NCI-H82 (cell line): ENCODE results near the gene PLOD3.

Source experiments
- DNase-seq: peaks from one replicate; lab custom pipeline; 2025; lab: John Stamatoyannopoulos, UW

The PLOD3 gene

DNA sequence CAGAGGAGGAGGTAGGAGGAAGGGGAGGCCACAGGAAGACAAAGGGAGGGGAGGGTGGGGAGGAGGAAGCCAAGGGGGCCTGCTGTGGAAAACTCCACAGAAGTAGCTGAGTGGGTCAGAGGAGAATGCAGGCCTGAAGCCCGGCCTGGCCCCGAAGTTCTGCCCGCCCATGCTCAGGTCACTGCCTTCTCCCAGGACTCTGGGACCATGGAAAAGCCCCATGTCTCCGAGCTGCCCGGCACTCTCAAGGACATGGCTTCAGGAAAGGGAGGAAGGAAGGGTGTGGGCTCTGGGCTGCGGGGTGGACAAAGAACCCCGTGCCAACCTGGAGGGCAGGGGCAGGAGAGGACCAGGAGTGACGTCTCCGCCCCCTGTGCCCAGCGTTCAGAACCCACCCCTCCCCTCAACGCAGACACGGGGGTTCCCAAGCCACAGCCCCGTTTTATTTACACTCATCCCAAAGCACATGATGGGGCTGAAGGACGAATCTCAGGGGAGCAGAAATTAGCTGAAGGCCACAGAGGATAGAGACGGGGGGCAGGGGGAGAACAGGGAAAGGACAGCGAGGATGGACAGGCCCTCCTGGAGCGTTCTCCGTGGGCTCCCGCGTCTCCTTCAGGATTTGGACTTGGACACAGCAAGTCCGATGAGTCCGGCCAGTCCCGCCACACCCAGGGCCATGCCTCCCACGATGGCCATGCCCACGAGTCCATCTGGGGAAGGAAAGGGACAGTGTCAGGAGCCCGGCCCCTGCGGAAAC lies 22.0 kb upstream of the PLOD3 start:
- DNase-seq = no peak

DNA sequence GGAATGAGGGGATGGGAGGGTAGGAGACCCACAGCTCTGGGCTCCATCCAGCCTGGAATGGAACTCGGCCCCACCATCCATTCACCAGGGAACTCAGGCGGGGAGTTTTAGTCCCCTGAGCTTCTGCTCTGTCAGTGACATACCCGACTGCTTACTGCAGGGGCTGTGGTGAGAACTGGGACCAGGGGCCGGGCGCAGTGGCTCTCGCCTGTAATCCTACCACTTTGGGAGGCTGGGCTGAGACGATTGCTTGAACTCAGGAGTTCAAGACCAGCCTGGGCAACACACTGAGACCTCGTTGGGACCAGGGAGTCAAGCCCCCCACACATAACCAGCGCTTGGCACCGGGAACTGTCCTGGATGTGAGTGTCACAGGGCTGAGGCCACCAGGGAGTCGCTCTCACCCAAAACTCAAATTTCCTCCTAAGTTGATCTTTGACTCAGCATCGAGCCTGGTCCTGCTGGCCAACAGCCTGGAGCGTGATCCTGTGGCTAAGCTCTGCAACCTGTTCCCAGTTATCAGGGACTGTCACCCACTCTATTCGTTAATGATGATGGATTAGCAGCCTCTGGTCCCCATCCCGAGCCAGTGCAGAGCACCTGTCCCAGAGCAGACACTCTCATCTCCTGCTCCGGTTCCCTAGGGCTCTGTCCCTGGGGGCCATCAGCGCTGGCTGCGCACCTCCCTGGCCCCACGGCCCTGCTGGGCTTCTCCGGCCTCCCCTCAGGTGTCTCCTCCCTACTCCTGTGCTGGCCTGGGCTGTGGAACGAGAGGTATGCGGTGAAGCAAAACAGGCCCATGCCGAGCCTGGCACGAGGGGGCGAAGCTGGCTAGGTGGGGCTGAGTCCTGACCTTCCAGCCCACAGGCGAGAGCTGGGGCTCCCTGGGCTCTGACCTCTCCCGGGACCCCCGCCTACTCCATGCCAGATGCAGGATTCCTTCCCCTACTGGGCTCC lies 21.1 kb upstream of the PLOD3 start:
- DNase-seq = peak; percentile 74

DNA sequence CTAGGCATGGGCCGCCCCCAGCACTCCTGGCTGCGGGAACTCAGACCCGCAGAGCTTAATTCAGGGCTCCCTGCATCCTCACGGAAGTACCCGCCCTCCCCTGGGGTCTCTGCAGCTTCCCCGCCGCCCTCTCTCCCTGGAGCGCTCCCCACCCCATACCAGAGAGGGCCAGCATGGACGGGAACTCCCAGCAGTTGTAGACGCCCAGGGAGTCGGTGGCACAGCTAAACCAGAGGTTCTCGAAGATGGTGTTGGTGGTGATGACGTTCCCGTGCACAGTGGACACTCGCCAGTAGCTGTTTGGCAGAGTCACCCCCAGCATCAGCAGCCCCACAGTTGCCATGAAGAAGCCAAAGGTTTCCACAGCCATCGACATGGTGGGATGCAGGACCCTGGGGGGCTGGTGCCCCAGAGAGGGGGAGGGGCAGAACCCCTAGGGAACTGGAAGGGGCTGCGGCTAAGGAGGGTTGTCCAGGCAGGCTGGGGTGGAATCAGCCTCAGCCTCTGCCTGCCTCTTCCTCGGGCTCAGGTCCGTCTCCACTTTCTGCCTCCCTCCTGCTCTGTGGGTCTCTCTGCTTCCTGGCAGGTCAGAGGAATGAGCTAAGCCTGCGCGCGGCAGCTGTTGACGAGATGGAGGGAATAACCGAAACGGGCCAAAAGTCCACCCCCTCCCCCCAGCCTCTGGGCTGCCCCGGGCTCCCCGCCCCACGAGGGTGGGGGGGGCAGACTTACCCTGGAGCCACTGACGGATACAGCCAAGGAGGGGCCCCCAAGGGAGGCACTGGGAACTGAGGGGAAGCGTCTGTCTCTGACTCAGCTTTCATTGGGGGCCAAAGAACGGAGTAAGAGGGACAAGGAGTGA lies 20.1 kb upstream of the PLOD3 start, which contains the start of gene CLDN15:
Gene CLDN15, minus strand, starts transcription at position 597 of the 862 bp plus-strand sequence. Its CDS starts 221 bp downstream, at position 376.
- DNase-seq = peak; percentile 56

DNA sequence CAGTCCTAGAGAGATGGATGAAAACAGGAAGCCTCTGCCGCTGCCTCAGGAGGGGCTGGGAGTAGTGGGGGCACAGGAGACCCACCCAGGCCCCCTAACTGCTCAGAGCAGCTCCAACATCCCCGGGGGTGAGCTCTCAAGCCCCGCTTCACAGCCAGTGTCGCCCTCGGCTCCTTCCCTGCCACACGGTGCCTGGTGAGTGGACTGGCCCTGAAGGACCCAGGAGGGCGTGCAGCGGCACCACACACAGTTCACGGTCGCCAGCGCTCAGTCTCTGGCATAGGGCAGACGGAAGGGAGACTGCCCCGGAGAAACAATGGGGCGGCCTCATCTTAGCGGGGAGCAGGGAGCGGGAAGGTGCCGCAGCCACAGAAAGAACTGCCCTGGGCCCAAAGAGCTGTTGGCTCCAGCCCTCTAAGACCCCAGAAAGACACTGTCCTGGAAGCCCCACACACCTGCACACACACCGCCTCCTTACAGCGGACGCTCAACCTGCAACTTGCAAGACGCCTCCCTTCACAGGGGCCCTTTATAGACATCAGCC lies 19.0 kb upstream of the PLOD3 start:
- DNase-seq = no peak

DNA sequence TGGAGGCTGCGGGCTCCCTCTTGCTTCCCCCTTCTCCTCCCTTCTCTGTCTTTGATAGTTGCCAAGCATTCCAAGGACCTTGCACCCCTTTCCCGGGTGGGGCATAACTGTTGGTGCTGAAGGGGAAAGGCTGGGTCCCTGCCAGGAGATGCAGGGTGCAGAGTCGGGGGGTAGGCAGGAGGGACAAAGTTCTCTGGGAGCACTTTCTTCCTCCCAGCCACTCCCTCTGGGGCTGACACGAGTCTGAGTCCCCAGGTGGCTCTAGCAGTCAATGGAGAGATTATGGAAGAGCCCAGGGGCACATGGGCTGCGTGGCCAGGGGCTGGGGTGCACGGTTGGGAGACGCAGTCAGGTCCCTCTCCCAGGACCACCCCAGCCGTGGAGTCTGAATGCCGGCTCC lies 18.1 kb upstream of the PLOD3 start:
- DNase-seq = no peak

DNA sequence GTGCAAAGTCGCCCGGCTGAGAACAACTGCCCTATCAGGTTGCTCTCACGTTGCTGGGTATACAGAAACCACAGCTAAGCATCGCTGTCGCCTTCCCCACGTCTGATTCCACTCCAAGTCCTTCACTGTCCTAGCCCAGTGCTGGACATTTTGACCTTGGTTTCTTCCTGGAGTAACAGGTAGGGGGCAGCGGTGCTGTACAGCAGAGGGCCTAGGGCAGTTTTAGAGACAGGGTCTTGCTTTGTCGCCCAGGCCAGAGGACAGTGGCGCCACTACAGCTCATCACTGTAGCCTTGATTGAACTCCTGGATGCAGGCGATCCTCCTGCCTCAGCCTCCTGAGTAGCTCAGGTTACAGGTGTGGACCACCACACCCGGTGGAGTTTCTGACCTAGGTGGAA lies 17.7 kb upstream of the PLOD3 start:
- DNase-seq = peak; percentile 35

DNA sequence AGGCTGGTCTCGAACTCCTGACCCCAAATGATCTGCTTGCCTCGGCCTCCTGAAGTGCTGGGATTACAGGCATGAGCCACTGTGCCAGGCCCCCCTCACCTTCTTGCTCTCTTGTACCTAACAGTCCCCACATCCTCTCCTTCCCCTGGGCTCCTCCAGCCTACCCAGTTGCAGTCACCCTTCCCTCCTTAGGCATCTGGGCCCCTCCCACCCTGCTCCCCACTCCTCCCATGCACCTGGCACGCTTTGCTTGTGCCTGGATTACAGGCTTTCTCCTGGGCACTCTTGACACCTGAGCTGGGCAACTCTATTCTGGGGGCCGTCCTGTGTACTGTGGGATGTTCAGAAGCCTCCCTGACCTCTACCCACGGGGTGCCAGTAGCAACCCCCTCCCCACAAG lies 17.3 kb upstream of the PLOD3 start:
- no peak for DNase-seq

DNA sequence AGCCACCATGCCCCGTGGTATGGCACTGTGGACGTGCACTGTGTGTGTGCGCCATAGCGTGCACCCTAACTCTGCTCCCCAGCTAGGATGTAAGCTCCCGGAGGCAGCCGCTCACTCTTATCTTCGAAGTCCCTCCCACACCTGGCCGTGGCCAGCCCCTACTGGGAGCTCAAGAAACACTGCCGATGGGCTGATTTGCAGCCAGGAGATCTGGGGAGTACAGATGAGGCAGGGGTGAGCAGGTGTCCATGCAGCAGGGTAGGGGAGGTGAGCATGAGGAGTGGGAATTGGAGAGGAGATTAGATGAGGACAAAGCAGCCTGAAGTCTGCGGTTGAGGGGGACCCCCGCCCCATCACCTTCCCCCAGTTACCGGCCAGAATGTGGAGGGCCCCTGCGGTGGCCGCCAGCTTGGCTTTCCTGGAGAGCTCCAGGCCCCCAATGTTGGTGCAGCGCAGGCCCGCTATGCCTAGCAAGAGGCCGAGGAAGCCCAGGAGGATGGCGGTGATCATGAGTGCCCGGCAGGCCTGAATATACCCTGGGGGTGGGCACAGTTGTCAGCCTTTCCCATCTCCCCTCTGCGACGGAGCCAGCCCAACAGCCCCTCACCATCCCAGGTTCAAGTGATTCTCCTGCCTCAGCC lies 16.6 kb upstream of the PLOD3 start:
- no peak for DNase-seq

DNA sequence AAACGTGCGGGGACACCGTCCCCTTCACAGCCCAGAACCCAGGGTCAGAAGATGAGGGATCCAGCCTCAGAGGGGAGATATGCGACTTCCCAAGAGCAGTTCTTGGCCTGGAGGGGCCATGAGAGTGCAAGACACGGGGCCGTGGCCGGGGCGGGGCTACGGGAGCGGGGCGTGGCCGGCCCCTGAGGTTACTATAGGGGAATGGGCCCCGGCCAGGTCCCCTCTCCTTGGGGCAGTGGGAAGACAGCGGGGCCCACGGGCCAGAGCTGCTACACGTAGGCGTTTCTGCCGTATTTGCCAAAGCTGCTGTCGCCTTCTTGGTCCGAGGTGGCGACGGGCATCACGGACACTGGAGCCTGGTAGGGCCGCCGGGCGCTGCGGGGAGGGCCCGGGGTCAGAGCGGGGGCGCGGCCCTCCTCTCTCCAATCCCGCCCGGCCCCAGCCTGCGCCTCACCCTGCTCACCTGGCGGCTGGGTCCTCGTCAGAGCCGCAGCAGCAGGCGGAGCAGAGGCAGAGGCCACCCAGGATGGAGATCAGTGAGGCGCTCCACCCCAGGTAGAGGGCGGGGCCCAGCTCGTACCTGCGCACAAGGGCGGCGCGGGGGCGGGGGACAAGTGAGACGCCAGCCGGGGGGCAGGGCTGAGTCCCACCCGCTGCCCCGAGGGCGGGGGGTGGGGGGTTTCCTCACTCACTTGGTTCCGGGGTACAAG lies 14.9 kb upstream of the PLOD3 start:
- DNase-seq = no peak

DNA sequence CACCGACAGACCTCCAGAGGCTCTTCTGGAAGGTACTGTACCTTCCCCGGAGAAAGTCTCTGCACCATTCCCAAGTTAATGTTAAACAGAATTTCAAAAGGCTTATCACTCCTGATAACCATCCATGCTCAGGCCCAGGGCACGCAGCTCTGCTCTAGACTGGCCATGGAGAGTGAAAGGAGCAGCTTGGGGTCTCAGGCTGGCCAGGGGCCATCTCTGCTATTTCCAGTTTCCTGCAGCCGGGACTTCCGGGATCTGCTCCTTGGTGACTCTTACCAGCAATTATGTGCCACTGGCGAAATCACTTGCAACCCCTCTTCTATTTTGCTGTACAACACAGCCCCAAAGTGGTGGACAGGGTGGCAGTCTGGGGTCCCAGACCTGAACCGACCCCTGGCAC lies 14.3 kb upstream of the PLOD3 start:
- DNase-seq = no peak

DNA sequence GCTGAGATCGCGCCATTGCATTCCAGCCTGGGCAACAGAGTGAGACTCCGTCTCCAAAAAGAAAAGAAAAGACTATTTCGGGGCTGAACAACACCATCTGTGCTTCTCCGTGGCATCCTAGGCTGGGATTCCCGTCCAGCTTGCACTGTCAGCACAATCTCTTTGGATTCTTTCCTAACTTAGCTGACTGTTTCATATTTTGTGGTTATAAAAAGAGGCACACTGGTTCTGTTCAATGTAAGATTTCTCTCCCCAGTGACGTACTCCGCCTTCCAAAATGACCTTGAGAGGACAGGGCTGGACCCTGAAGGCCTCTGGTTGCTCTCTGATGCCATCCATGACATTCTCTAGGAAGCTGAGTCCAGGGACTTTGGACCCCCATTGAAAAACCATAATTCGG lies 9.3 kb upstream of the PLOD3 start:
- no peak for DNase-seq

DNA sequence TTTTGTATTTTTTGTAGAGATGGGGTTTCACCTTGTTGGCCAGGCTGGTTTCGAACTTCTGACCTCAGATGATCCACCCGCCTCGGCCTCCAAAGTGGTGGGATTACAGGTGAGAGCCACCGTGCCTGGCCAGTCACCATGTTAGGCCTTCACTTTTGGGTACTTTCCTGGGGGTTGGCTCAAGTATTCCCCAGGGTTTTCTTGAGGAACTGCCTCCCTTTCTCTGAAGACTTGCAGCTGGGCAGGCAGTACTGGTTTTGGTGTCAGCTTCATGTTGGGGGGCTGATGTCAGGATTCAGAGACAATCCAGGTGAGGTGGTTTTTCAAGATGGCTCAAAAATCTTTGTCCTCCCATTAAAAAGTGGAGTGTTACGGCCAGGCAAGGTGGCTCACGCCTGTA lies 8.3 kb upstream of the PLOD3 start:
- DNase-seq = no peak

DNA sequence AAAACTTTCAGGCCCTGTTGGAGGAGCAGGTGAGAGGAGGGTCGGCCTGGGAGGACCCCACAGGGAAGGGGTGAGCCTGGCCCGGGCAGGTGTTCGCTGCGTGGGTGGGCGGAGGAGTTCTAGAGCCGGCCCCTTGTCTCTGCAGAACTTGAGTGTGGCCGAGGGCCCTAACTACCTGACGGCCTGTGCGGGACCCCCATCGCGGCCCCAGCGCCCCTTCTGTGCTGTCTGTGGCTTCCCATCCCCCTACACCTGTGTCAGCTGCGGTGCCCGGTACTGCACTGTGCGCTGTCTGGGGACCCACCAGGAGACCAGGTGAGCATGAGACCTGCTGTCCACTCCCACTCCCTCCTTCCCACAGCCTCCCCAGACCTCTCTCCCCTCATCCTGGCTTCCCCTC lies 6.1 kb upstream of the PLOD3 start:
- DNase-seq = no peak

DNA sequence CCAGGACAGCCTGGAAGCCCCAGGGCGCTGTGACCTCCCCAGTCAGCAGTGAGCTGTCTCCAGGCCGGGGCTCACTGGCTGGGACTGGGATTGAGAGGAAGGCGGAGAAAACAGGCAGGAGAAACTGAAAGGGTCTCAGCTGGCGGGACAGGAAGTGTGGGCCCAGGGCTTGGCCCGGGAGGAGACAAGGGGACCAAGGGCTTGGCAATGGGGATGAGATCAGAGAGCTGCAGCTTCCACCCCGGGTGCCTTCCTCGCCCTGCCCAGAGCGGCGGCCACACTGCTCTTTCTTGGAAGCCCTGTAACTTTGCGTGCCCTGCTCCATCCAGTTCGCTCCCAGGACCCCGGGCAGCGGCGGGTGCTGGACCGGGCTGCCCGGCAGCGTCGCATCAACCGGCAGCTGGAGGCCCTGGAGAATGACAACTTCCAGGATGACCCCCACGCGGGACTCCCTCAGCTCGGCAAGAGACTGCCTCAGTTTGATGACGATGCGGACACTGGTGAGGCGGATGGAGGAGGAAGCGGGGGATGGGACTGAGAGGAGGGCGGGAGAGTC lies 5.0 kb upstream of the PLOD3 start:
- no peak for DNase-seq

DNA sequence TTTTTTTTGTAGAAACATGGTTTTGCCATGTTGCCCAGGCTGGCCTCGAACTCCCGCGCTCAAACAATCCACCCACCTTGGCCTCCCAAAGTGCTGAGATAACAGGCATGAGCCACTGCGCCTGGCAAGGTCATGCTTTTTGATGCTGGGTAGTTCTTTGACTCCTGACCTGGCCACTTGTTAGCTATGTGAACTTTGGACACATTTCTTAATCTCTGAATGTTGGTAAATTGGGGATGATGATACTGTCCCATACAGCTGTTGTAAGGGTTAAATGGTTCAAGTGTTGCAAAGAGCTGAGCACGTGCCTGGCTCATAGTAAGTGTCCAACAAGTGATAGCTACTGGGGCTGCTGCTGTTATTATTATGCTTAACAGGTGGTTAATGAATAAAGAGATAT lies 2.9 kb upstream of the PLOD3 start:
- DNase-seq = no peak

DNA sequence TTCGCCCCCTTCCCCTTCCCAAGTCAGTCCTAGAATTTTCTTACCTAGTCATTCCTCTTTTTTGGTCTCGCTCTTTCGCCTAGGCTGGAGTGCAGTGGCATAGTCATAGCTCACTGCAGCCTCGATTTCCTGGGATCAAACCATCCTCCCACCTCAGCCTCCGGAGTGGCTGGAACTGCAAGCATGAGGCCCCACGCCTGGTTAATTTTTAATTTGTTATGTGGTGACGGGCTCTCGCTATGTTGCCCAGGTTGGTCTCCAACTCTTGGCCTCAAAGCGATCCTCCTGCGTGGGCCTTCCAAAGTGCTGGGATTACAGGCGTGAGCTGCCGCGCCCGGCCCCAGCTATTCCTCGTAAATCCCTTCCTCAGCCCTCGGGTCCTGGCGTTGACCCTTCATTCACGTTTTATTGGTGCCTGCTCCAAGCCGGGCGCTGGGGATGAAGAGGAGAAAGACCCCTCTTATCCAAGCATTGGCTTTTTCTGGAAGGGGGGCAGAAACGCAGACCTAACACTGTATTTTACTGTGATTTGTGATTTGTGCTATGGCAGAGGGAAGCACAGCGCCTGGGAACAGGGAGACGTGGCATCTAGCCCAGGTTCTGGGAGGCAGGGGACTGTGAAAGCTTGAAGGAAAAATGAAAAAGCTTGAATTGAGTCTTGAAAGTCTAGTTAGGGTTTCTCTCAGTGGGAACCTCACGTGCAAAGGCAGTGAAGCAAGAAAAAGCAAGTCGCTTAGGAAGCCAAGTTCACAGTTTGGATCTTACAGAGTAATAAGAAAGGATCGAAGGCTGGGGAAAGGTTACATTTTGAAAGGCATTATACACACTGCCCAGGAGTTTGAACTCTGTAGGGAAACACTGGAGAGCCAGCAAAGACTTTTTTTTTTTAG lies 1.1 kb upstream of the PLOD3 start:
- DNase-seq = peak; percentile 60

DNA sequence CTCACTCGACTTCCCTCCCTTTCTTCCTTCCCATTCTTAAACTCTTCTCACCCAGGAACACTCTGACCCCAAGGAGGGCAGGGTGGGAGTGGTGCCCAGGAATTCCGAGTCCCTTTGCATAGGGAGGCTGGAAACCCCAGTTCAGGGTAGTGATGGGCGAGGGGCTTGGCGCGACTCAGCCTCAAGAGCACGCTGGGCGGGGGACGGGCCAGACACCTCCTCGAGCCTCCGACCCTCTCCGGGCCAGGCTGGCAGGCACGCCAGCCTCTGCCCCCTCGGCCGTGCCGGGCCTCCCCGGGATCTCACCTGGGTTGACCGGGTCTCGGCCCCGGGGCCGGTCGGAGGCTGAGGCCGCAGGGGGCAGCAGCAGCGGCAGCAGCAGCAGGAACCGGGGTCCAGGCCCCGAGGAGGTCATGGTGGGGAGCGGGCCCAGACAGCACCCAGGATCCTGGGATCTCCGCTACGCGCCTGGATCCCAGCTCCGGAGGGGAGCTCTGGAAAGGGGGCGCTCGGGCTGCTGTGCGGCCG lies 457 bp downstream of the PLOD3 start:
- DNase-seq = peak; percentile 22

DNA sequence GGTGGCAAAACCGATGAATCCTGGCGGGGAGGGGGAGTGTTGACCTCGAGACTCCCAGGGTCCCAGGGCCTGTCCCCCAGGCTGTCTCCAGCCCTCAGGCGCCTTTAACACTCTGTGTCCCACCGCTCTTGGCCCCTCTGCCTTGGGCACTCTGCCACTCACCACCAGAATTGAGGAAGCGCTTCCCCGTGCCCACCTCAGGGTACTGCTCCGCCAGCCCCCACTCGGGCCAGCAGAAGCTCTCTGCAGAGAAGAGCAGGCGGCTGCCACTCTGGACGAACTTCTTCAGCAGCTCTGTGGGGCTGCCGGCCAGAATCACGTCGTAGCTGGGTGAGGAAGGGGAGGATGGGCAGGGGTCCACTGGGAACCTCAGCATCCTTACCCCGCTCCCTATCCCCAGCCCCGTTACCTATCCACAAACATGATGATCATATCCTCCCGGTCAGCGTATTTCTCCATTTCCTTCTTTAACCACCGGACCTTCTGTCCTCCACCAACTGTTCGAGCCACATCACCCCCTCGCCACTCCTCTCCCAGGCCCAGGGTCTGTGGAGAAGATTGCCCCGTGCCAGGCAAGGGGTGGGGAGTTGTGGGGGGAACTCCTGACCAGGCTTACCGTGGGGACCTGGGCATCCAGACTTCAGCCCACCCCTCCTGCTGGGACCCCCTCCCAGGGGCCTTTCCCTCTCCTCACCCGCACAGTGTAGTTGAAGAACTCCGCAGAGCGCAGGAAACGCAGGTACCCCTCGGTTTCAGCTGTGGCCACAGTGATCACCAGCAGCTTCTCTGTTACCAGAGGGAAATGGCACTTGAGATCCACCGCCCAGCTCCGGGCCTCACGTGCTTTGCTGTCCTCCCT lies 1.2 kb downstream of the PLOD3 start:
- DNase-seq = no peak
